HK-2 (cell line): ENCODE results near the gene RABGAP1L.
"Not testable (repeated sequence)": the region's sequence is repeated elsewhere in the genome, so short reads cannot be mapped to it uniquely, and the experiment has no call there.

Experiments
- DNase-seq: peaks from one replicate; pipeline ENCODE4 v3.0.0-alpha.2; 2018; ENCODE audit not compliant: unreplicated experiment

The RABGAP1L gene

GRCh38 chr1:174568551-174568950 lies 409.2 kb downstream of the RABGAP1L start:
- no peak for DNase-seq

GRCh38 chr1:174569240-174569639 lies 409.9 kb downstream of the RABGAP1L start:
- no peak for DNase-seq

- DNase-seq = no peak
These were observed 413.5 kb downstream of the RABGAP1L start for GRCh38 chr1:174572771-174573170.

GRCh38 chr1:174576120-174576519 lies 416.8 kb downstream of the RABGAP1L start:
- not testable (repeated sequence) for DNase-seq

GRCh38 chr1:174577681-174578080 lies 418.4 kb downstream of the RABGAP1L start:
- no peak for DNase-seq

GRCh38 chr1:174580801-174581200 lies 421.5 kb downstream of the RABGAP1L start:
- no peak for DNase-seq

- DNase-seq = no peak
These were observed 424.0 kb downstream of the RABGAP1L start for GRCh38 chr1:174583316-174583715.

GRCh38 chr1:174584071-174584470 lies 424.8 kb downstream of the RABGAP1L start:
- DNase-seq = no peak

GRCh38 chr1:174588618-174589017 lies 429.3 kb downstream of the RABGAP1L start:
- not testable (repeated sequence) for DNase-seq

- DNase-seq = no peak
These were observed 445.9 kb downstream of the RABGAP1L start for GRCh38 chr1:174605198-174605597.

GRCh38 chr1:174606471-174606870 lies 447.2 kb downstream of the RABGAP1L start:
- DNase-seq = no peak

GRCh38 chr1:174617905-174618304 lies 458.6 kb downstream of the RABGAP1L start:
- not testable (repeated sequence) for DNase-seq

- no peak for DNase-seq
These were observed 464.2 kb downstream of the RABGAP1L start for GRCh38 chr1:174623324-174624035.

GRCh38 chr1:174626031-174627025 lies 467.0 kb downstream of the RABGAP1L start:
- DNase-seq = no peak

GRCh38 chr1:174637487-174637886 lies 478.2 kb downstream of the RABGAP1L start:
- no peak for DNase-seq

- DNase-seq = no peak
These were observed 480.1 kb downstream of the RABGAP1L start for GRCh38 chr1:174639461-174639860.

GRCh38 chr1:174640783-174641182 lies 481.5 kb downstream of the RABGAP1L start:
- no peak for DNase-seq

- no peak for DNase-seq
These were observed 483.1 kb downstream of the RABGAP1L start for GRCh38 chr1:174642393-174642792.

- no peak for DNase-seq
These were observed 483.9 kb downstream of the RABGAP1L start for GRCh38 chr1:174643206-174643605.

- not testable (repeated sequence) for DNase-seq
These were observed 490.3 kb downstream of the RABGAP1L start for GRCh38 chr1:174649572-174649971.

GRCh38 chr1:174652569-174653280 lies 493.4 kb downstream of the RABGAP1L start:
- no peak for DNase-seq

- DNase-seq = no peak
These were observed 495.2 kb downstream of the RABGAP1L start for GRCh38 chr1:174654560-174654959.
